Testis (tissue), 2 donors: ENCODE results near the gene PTGIR.

Experiments used
- POLR2A ChIP-seq: fragments of 450-650 bp; IDR thresholded peaks from one replicate; pipeline ENCODE4 v1.6.1; 2017; ENCODE audit warnings: antibody characterized with exemption, mild to moderate bottlenecking, moderate library complexity
- TF ChIP-seq, protein P1 (sequence below), 3 experiments: fragments of 450-650 bp in 2 of 3; fragments of 200-600 bp in 1 of 3; sonication (generic) in 1 of 3; IDR thresholded peaks; one replicate each; pipeline ENCODE4 v1.5.1; 2016 to 2019; ENCODE audit warnings: antibody characterized with exemption in 3 of 3, mild to moderate bottlenecking in 2 of 3, moderate library complexity in 1 of 3

DNA sequence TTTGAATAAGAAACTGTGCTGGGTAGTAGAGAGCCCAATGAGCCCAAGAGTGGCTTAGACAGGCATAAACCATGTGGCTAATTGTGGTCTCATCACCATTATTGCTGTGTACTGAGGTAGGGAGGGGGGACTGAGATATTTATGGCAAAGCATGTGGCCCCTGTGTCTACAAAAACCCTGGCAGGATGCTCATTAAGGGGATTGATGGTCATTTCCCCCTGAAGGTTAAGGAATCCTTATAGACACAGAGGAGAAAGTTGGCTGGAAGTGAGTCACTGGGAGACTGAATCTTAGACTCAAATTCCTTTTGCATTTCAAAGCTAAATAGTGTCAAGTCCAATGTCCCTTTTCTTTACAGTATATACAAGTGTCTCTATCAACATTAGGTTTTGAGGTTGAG lies 45.9 kb upstream of the PTGIR start:
- TF ChIP-seq, protein P1, sequence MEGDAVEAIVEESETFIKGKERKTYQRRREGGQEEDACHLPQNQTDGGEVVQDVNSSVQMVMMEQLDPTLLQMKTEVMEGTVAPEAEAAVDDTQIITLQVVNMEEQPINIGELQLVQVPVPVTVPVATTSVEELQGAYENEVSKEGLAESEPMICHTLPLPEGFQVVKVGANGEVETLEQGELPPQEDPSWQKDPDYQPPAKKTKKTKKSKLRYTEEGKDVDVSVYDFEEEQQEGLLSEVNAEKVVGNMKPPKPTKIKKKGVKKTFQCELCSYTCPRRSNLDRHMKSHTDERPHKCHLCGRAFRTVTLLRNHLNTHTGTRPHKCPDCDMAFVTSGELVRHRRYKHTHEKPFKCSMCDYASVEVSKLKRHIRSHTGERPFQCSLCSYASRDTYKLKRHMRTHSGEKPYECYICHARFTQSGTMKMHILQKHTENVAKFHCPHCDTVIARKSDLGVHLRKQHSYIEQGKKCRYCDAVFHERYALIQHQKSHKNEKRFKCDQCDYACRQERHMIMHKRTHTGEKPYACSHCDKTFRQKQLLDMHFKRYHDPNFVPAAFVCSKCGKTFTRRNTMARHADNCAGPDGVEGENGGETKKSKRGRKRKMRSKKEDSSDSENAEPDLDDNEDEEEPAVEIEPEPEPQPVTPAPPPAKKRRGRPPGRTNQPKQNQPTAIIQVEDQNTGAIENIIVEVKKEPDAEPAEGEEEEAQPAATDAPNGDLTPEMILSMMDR (IDR thresholded peaks at IDR 0.05) = no peak
- TF ChIP-seq POLR2A = no peak
